Measurements from ENCODE around the gene SNX17.
A peak's percentile ranks its signal among the peaks of the same experiment; 100 is the strongest.

Gene SNX17

GRCh38 chr2:27369471-27370025, 868 bp upstream of the SNX17 start:
- no peak for DNase-seq (ENCODE audit: low read depth)

- DNase-seq (ENCODE audit: low read depth), result no peak
Observed at GRCh38 chr2:27370816-27371620, 602 bp downstream of the SNX17 start.

- no peak for DNase-seq (ENCODE audit: low read depth)
Observed at GRCh38 chr2:27372937-27373336, 2.5 kb downstream of the SNX17 start.

GRCh38 chr2:27373567-27373966, 3.2 kb downstream of the SNX17 start:
- DNase-seq (ENCODE audit: low read depth), result no peak

GRCh38 chr2:27375513-27376099, 5.2 kb downstream of the SNX17 start:
- DNase-seq (ENCODE audit: low read depth), result no peak

- no peak for DNase-seq (ENCODE audit: low read depth)
Observed at GRCh38 chr2:27376151-27376865, 5.9 kb downstream of the SNX17 start.

- DNase-seq (ENCODE audit: low read depth), result no peak
Observed at GRCh38 chr2:27376866-27377617, 6.6 kb downstream of the SNX17 start.

- no peak for DNase-seq (ENCODE audit: low read depth)
Observed at GRCh38 chr2:27377618-27378095, 7.2 kb downstream of the SNX17 start.

GRCh38 chr2:27378096-27378808, 7.8 kb downstream of the SNX17 start:
- DNase-seq (ENCODE audit: low read depth), result no peak

GRCh38 chr2:27378809-27379290, 8.4 kb downstream of the SNX17 start:
- no peak for DNase-seq (ENCODE audit: low read depth)

GRCh38 chr2:27379383-27379835, 9.0 kb downstream of the SNX17 start:
- no peak for DNase-seq (ENCODE audit: low read depth)

GRCh38 chr2:27379836-27380625, 9.6 kb downstream of the SNX17 start:
- no peak for DNase-seq (ENCODE audit: low read depth)

- DNase-seq (ENCODE audit: low read depth), result peak; percentile 85
Observed at GRCh38 chr2:27380626-27381545, 10.5 kb downstream of the SNX17 start, which contains the start of gene ZNF513. Gene ZNF513 (minus strand): TSS chr2:27380734. CDS start chr2:27380526, 208 bp downstream.

- no peak for DNase-seq (ENCODE audit: low read depth)
Observed at GRCh38 chr2:27381577-27382181, 11.3 kb downstream of the SNX17 start.

GRCh38 chr2:27390822-27391679, 20.6 kb downstream of the SNX17 start:
- no peak for DNase-seq (ENCODE audit: low read depth)

- no peak for DNase-seq (ENCODE audit: low read depth)
Observed at GRCh38 chr2:27393225-27393624, 22.8 kb downstream of the SNX17 start.

- DNase-seq (ENCODE audit: low read depth), result no peak
Observed at GRCh38 chr2:27398962-27399361, 28.5 kb downstream of the SNX17 start.
